Prostate gland (tissue), 2 donors: Measurements from ENCODE around the gene ERBB2. TPM values are rescaled to one million over a fixed set of nuclear protein-coding genes. Genes with fewer than 3 reads are reported as not detected.

Experiments used
- DNase-seq: peaks from one replicate; pipeline ENCODE4 v3.0.0-alpha.2; 2019; ENCODE audit warnings: low spot score
- H3K27ac ChIP-seq, 2 donors: fragments of 200-600 bp; sonication (generic); 2 replicates each; pipeline ENCODE4 v1.5.1; 2017 to 2019
- H3K27me3 ChIP-seq: fragments of 200-600 bp; sonication (generic); replicated peaks from 2 replicates; pipeline ENCODE4 v1.5.1; 2019; ENCODE audit not compliant: insufficient read depth
- H3K36me3 ChIP-seq, 2 donors: fragments of 200-600 bp; sonication (generic); 1 replicate in 1 of 2; 2 replicates in 1 of 2; pipeline versions ENCODE4 v1.5.1 to v1.8.1; 2017 to 2019
- H3K4me1 ChIP-seq: fragments of 200-600 bp; sonication (generic); replicated peaks from 2 replicates; pipeline ENCODE4 v1.5.1; 2019
- H3K4me3 ChIP-seq, 2 donors: fragments of 200-600 bp; sonication (generic); 2 replicates each; pipeline ENCODE4 v1.5.1; 2017 to 2019
- H3K9me3 ChIP-seq: fragments of 200-600 bp; sonication (generic); 2 replicates; pipeline ENCODE4 v1.5.1; 2017
- CTCF ChIP-seq, 4 experiments: fragments of 200-600 bp in 2 of 4; fragments of 450-650 bp in 2 of 4; sonication (generic) in 2 of 4; IDR thresholded peaks; 1 replicate in 3 of 4; 2 replicates in 1 of 4; pipeline ENCODE4 v1.5.1; 2016 to 2019; ENCODE audit warnings: antibody characterized with exemption in 4 of 4, mild to moderate bottlenecking in 2 of 4, moderate library complexity in 2 of 4
- POLR2A ChIP-seq: fragments of 450-650 bp; IDR thresholded peaks from one replicate; pipeline ENCODE4 v1.6.1; 2016; ENCODE audit warnings: antibody characterized with exemption, mild to moderate bottlenecking
- POLR2AphosphoS5 ChIP-seq: sonication (generic); formaldehyde crosslinking; IDR thresholded peaks from one replicate; pipeline ENCODE4 v1.6.1; 2017; ENCODE audit warnings: antibody characterized with exemption
- WGBS: methylation state at CpG from one replicate; pipeline ENCODE4 v1.1.5; 2018; 5-methylcytosine and 5-hydroxymethylcytosine counted together
- intact Hi-C: fragments of 100-400 bp; cut with DNase I; formaldehyde crosslinking; loops from one replicate; pipeline ENCODE4 v1.14.2; 2022
- total RNA-seq, 2 donors: library from RNA; depleted of rRNA; stranded (reverse); fragments of >200 nt; gene quantifications; one replicate each; pipeline ENCODE4 v1.1.0, GENCODE V29; 2016

Gene ERBB2
- total RNA-seq, 2 donors from 2014 or later = 112 to 172 TPM

GRCh38 chr17:39687101-39687545, 12.7 kb upstream of the ERBB2 start:
- Histone ChIP-seq H3K4me3 (peak overlapping the region; percentile 62 to 72), H3K27me3 (no peaks in the 10 kb centered on the region), H3K4me1 (peaks cover 7% of the 10 kb centered on the region), H3K9me3 (no peaks in the 10 kb centered on the region), H3K27ac (peak overlapping the region; percentile 87 to 93), H3K36me3 (no peaks in the 10 kb centered on the region)
- WGBS = 59% methylated on average over 6 of the region's 6 CpGs
- intact Hi-C loops = no loop called here
- no peak for TF ChIP-seq POLR2A
- TF ChIP-seq CTCF (IDR thresholded peaks at IDR 0.05) = no peak
- TF ChIP-seq POLR2AphosphoS5 = no peak
- no peak for DNase-seq

GRCh38 chr17:39687546-39688474, 12.1 kb upstream of the ERBB2 start, which contains the start of gene PGAP3:
TSS of gene PGAP3 (minus strand) at chr17:39688057. CDS start at chr17:39688014, 43 bp downstream.
- Histone ChIP-seq H3K4me1 (peaks cover 7% of the 10 kb centered on the region), H3K27me3 (no peaks in the 10 kb centered on the region), H3K27ac (peak within 1 kb of the TSS; percentile 87 to 93), H3K4me3 (peak within 1 kb of the TSS; percentile 62 to 72), H3K9me3 (no peaks in the 10 kb centered on the region), H3K36me3 (no peaks in the 10 kb centered on the region)
- peak; percentile 77 for DNase-seq
- WGBS = 2% methylated on average over 45 of the region's 45 CpGs
- intact Hi-C loops = no loop called here
- TF ChIP-seq POLR2A (peak; percentile 54), POLR2AphosphoS5 (peak; percentile 92), CTCF (IDR thresholded peaks at IDR 0.05) (peak in 1 of 4 experiments; percentile 1)

GRCh38 chr17:39688475-39688835, 11.4 kb upstream of the ERBB2 start:
- Histone ChIP-seq H3K9me3 (no peaks in the 10 kb centered on the region), H3K4me3 (peak overlapping the region; percentile 62 to 72), H3K27me3 (no peaks in the 10 kb centered on the region), H3K4me1 (peaks cover 7% of the 10 kb centered on the region), H3K36me3 (no peaks in the 10 kb centered on the region), H3K27ac (peak overlapping the region; percentile 87 to 93)
- intact Hi-C loops = no loop called here
- no peak for TF ChIP-seq POLR2AphosphoS5
- no peak for TF ChIP-seq POLR2A
- TF ChIP-seq CTCF (IDR thresholded peaks at IDR 0.05) = no peak
- 11% methylated on average over 6 of the region's 6 CpGs for WGBS
- DNase-seq = no peak

DNA sequence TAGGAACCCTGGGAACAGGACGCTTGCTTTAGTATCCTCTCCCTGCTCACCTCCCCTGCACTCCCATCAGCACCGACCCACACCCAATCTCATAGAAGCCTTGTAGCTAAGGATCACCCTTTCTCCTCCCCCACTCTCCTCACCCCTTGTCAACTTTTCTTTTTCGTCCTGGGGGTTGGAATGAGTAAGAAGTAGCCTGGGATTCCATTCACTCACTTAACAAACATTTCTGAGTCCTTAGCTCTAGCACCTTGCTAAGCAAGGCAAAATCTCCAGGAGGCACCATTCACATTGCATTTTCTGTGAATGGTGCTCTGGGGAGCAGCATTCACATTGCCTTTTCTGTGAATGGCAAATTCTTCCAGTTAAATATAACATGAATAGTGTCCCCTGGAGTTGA, 10.9 kb upstream of the ERBB2 start:
- 39% methylated on average over 3 of the region's 3 CpGs for WGBS

More for the DNA sequence above, 10.9 kb upstream of the ERBB2 start:
- H3K9me3 ChIP-seq = no peaks in the 10 kb centered on the region
- H3K27ac ChIP-seq = no peak overlapping the region
- H3K27me3 ChIP-seq = no peaks in the 10 kb centered on the region
- no peak for DNase-seq
- peaks cover 7% of the 10 kb centered on the region for H3K4me1 ChIP-seq
- H3K4me3 ChIP-seq = no peak overlapping the region
- H3K36me3 ChIP-seq = no peaks in the 10 kb centered on the region
- intact Hi-C loops = no loop called here
- TF ChIP-seq POLR2A = no peak
- TF ChIP-seq POLR2AphosphoS5 = no peak
- TF ChIP-seq CTCF (IDR thresholded peaks at IDR 0.05) = no peak
